Measurements from ENCODE around the gene MRPL45.
A peak's percentile ranks its signal among the peaks of the same experiment; 100 is the strongest.

GRCh38 chr17:38333635-38334295 lies 36.8 kb downstream of the MRPL45 start:
- TF ChIP-seq ZBTB33 (IDR thresholded peaks at IDR 0.05; ENCODE audit: borderline replicate concordance, low read depth) = no peak
- TF ChIP-seq CTCF (IDR thresholded peaks at IDR 0.05) = peak; percentile 66
- TF ChIP-seq TCF12 (IDR thresholded peaks at IDR 0.05) = no peak
- no peak for TF ChIP-seq POLR2AphosphoS5 (IDR thresholded peaks at IDR 0.05; ENCODE audit: low read depth, low read length)
- no peak for TF ChIP-seq USF1 (IDR thresholded peaks at IDR 0.05; ENCODE audit: borderline replicate concordance, low read depth)
- TF ChIP-seq EP300 (IDR thresholded peaks at IDR 0.05; ENCODE audit: borderline replicate concordance in 1 of 2, low read depth in 1 of 2, low read length in 1 of 2) = no peak
- no peak for TF ChIP-seq RFX5 (IDR thresholded peaks at IDR 0.05; ENCODE audit: low read length)
- TF ChIP-seq SIN3A (IDR thresholded peaks at IDR 0.05; ENCODE audit: borderline replicate concordance, low read depth, low read length) = no peak
- no peak for TF ChIP-seq MAX (IDR thresholded peaks at IDR 0.05; ENCODE audit: low read depth)
- TF ChIP-seq USF2 (IDR thresholded peaks at IDR 0.05; ENCODE audit: borderline replicate concordance, low read depth, low read length) = no peak
- no peak for TF ChIP-seq TAF1 (IDR thresholded peaks at IDR 0.05; ENCODE audit: borderline replicate concordance, low read depth, low read length)
- no peak for TF ChIP-seq ELF1 (IDR thresholded peaks at IDR 0.05)
- TF ChIP-seq PBX3 (IDR thresholded peaks at IDR 0.05) = no peak
- TF ChIP-seq YY1 (IDR thresholded peaks at IDR 0.05; ENCODE audit: low read depth) = no peak

All from SK-N-SH (cell line).